CD4-positive, alpha-beta T cell (primary cell): ENCODE results near the gene SPATA2L. TPM values are rescaled to one million over a fixed set of nuclear protein-coding genes. Genes with fewer than 3 reads are reported as not detected.

ENCODE experiments used
- ATAC-seq: fragments of 200-7000 bp; cut with Tn5 transposase; one replicate; pipeline ENCODE4 v1.10.0; 2022; ENCODE audit warnings: mild to moderate bottlenecking; ENCODE audit not compliant: poor library complexity
- CTCF ChIA-PET: fragments of 350-600 bp; sonication (Branson Sonifier 250); formaldehyde crosslinking; loops from one replicate; lab custom pipeline; 2021; ENCODE audit warnings: antibody characterized with exemption, inconsistent platforms; lab: Charles Lee
- POLR2A ChIA-PET: fragments of 350-600 bp; sonication (Branson Sonifier 250); formaldehyde crosslinking; loops from one replicate; lab custom pipeline; 2021; ENCODE audit warnings: antibody characterized with exemption, inconsistent platforms; lab: Charles Lee
- DNase-seq, 14 experiments: peaks; one replicate each; pipeline ENCODE4 v3.0.0-alpha.2; 2013 to 2020; ENCODE audit warnings: mixed read lengths in 2 of 14
- H3K27ac ChIP-seq, 2 donors: one replicate each; pipeline versions ENCODE4 v1.5.1 to v1.7.0; 2013; ENCODE audit warnings: low read length in 2 of 2, low read depth in 1 of 2, mild to moderate bottlenecking in 1 of 2
- H3K27me3 ChIP-seq, 2 experiments: 1 replicate in 1 of 2; 2 replicates in 1 of 2; pipeline versions ENCODE4 v1.6.1 to v1.7.0; 2013; ENCODE audit warnings: low read length in 2 of 2, control low read depth in 1 of 2, mild to moderate bottlenecking in 1 of 2, moderate library complexity in 1 of 2; ENCODE audit not compliant: insufficient read depth in 2 of 2, control insufficient read depth in 1 of 2
- H3K36me3 ChIP-seq: one replicate; pipeline ENCODE4 v1.6.1; 2013; ENCODE audit warnings: low read length, control low read depth; ENCODE audit not compliant: insufficient read depth
- H3K4me1 ChIP-seq: one replicate; pipeline ENCODE4 v1.6.1; 2013; ENCODE audit warnings: low read length, control low read depth; ENCODE audit not compliant: insufficient read depth
- H3K4me3 ChIP-seq: one replicate; pipeline ENCODE4 v1.5.1; 2013; ENCODE audit warnings: mild to moderate bottlenecking, low read length, moderate library complexity
- H3K9me3 ChIP-seq, 2 experiments: 1 replicate in 1 of 2; 2 replicates in 1 of 2; pipeline versions ENCODE4 v1.6.1 to v1.7.0; 2013; ENCODE audit warnings: low read length in 2 of 2, mild to moderate bottlenecking in 2 of 2, control low read depth in 1 of 2, moderate library complexity in 1 of 2; ENCODE audit not compliant: control insufficient read depth in 1 of 2, insufficient read depth in 1 of 2
- H3K27ac Mint-ChIP-seq: one replicate; pipeline ENCODE4 v1.8.0; 2020; ENCODE audit warnings: mixed read lengths
- H3K27me3 Mint-ChIP-seq: one replicate; pipeline ENCODE4 v1.8.0; 2021; ENCODE audit warnings: mixed read lengths
- H3K36me3 Mint-ChIP-seq: one replicate; pipeline ENCODE4 v1.8.0; 2021; ENCODE audit warnings: low read depth, mixed read lengths
- H3K4me1 Mint-ChIP-seq: one replicate; pipeline ENCODE4 v1.8.0; 2021; ENCODE audit warnings: low read depth, mixed read lengths
- H3K4me3 Mint-ChIP-seq: one replicate; pipeline ENCODE4 v1.8.0; 2020; ENCODE audit warnings: mild to moderate bottlenecking, mixed read lengths
- H3K9me3 Mint-ChIP-seq: one replicate; pipeline ENCODE4 v1.8.0; 2020; ENCODE audit warnings: mixed read lengths
- CTCF ChIP-seq: fragments of 200-600 bp; IDR thresholded peaks from one replicate; pipeline ENCODE4 v1.8.0; 2022; ENCODE audit warnings: antibody characterized with exemption, mild to moderate bottlenecking
- intact Hi-C, 2 experiments: fragments of 100-400 bp; cut with DNase I in 1 of 2; cut with micrococcal nuclease in 1 of 2; formaldehyde crosslinking; loops; one replicate each; pipeline versions ENCODE4 v1.15.1 to v1.9.0; 2023 to 2025; cut with DNase I, micrococcal nuclease
- total RNA-seq, 174 experiments: library from RNA in 2 of 174; stranded (reverse) in 2 of 174; gene quantifications; one replicate each; pipeline ENCODE4 v1.2.3 and lab custom pipeline; 2021 to 2026

SPATA2L gene
- total RNA-seq, 2 experiments from 2014 or later = 26.1 to 28.3 TPM

GRCh38 chr16:89686520-89687091 is 14.9 kb downstream of the SPATA2L start, which contains the start of gene CDK10:
Gene CDK10 (plus strand): TSS chr16:89686689. CDS start chr16:89686711, 22 bp downstream.
- Mint-ChIP-seq H3K4me3 (peak within 1 kb of the TSS; percentile 94), H3K36me3 (peaks cover 20% of the 10 kb centered on the region), H3K27ac (peak within 1 kb of the TSS; percentile 78), H3K27me3 (no peaks in the 10 kb centered on the region), H3K4me1 (peaks cover 5% of the 10 kb centered on the region), H3K9me3 (no peaks in the 10 kb centered on the region)
- intact Hi-C loops = loop anchor here in 1 of 2 experiments (1.0 kb wide), 2 partner anchors 14 to 29 kb away; partner anchors contain the start of genes CHMP1A and SPATA33
- no peaks in the 10 kb centered on the region for H3K9me3 ChIP-seq
- ATAC-seq (peak; percentile 91), DNase-seq (peak; percentile 72 to 92 (median 86))
- peak within 1 kb of the TSS; percentile 73 to 79 for H3K27ac ChIP-seq
- no peaks in the 10 kb centered on the region for H3K27me3 ChIP-seq
- peaks cover 10% of the 10 kb centered on the region for H3K36me3 ChIP-seq
- H3K4me1 ChIP-seq = peaks cover 20% of the 10 kb centered on the region
- ChIA-PET CTCF (interaction anchor here (1.5 kb wide), 1 partner anchor 14 kb away, joined by 20 read pairs; the partner anchor contains the start of gene SPATA2L), POLR2A (interaction anchor here (0.7 to 1.5 kb wide), 8 partner anchors 9 to 1047 kb away, joined by 3 to 20 read pairs (median 4); partner anchors contain the start of genes SPATA2L and TCF25)
- no peak for TF ChIP-seq CTCF
- peak within 1 kb of the TSS; percentile 87 for H3K4me3 ChIP-seq

- Histone ChIP-seq H3K36me3 (peaks cover 6% of the 10 kb centered on the region), H3K4me1 (peaks cover 20% of the 10 kb centered on the region), H3K9me3 (no peaks in the 10 kb centered on the region), H3K27me3 (no peaks in the 10 kb centered on the region), H3K4me3 (no peak overlapping the region), H3K27ac (no peak overlapping the region)
- ChIA-PET CTCF (interaction anchor here (1.5 kb wide), 1 partner anchor 14 kb away, joined by 20 read pairs; the partner anchor contains the start of gene SPATA2L), POLR2A (interaction anchor here (0.7 to 1.5 kb wide), 8 partner anchors 10 to 1046 kb away, joined by 3 to 20 read pairs (median 4); partner anchors contain the start of genes SPATA2L and TCF25)
- ATAC-seq (no peak), DNase-seq (peak in 1 of 14 experiments; percentile 37)
- H3K36me3 Mint-ChIP-seq = peaks cover 16% of the 10 kb centered on the region
- intact Hi-C loops = loop anchor here in 1 of 2 experiments (1.0 kb wide), 2 partner anchors 14 to 29 kb away; partner anchors contain the start of genes CHMP1A and SPATA33
- H3K4me1 Mint-ChIP-seq = peaks cover 5% of the 10 kb centered on the region
- no peaks in the 10 kb centered on the region for H3K9me3 Mint-ChIP-seq
- H3K27me3 Mint-ChIP-seq = no peaks in the 10 kb centered on the region
- peak overlapping the region; percentile 56 for H3K4me3 Mint-ChIP-seq
- TF ChIP-seq CTCF = no peak
- H3K27ac Mint-ChIP-seq = no peak overlapping the region
Observed at GRCh38 chr16:89685916-89686315, 15.6 kb downstream of the SPATA2L start.

- H3K4me3 ChIP-seq = no peak overlapping the region
- Mint-ChIP-seq H3K9me3 (no peaks in the 10 kb centered on the region), H3K4me3 (no peak overlapping the region), H3K27ac (no peak overlapping the region), H3K27me3 (no peaks in the 10 kb centered on the region), H3K36me3 (no peaks in the 10 kb centered on the region), H3K4me1 (no peaks in the 10 kb centered on the region)
- ChIA-PET POLR2A (no interaction called here), CTCF (no interaction called here)
- ATAC-seq (no peak), DNase-seq (no peak)
- H3K4me1 ChIP-seq = no peaks in the 10 kb centered on the region
- H3K36me3 ChIP-seq = no peaks in the 10 kb centered on the region
- no peak overlapping the region for H3K27ac ChIP-seq
- no peaks in the 10 kb centered on the region for H3K27me3 ChIP-seq
- intact Hi-C loops = no loop called here
- no peak for TF ChIP-seq CTCF
- peaks cover 0 to 16% of the 10 kb centered on the region in 2 experiments for H3K9me3 ChIP-seq
Observed at GRCh38 chr16:89678258-89678657, 23.2 kb downstream of the SPATA2L start.
